ENCODE data around the gene SNUPN.
A peak's percentile ranks its signal among the peaks of the same experiment; 100 is the strongest.
"Not testable (repeated sequence)": the region's sequence is repeated elsewhere in the genome, so short reads cannot be mapped to it uniquely, and the experiment has no call there.

The SNUPN gene

GRCh38 chr15:75578173-75578947 is 47.2 kb downstream of the SNUPN start:
- peak; percentile 42 for DNase-seq

GRCh38 chr15:75577401-75578172 is 47.9 kb downstream of the SNUPN start:
- no peak for DNase-seq

- DNase-seq, result no peak
Measured at GRCh38 chr15:75573648-75574384, 51.7 kb downstream of the SNUPN start.

- DNase-seq, result no peak
Measured at GRCh38 chr15:75570126-75570845, 55.2 kb downstream of the SNUPN start.

- no peak for DNase-seq
Measured at GRCh38 chr15:75565062-75565970, 60.2 kb downstream of the SNUPN start.

GRCh38 chr15:75561888-75562287 is 63.6 kb downstream of the SNUPN start:
- DNase-seq, result no peak

- not testable (repeated sequence) for DNase-seq
Measured at GRCh38 chr15:75559360-75559759, 66.2 kb downstream of the SNUPN start.

GRCh38 chr15:75558955-75559354 is 66.6 kb downstream of the SNUPN start:
- DNase-seq, result not testable (repeated sequence)

- DNase-seq, result no peak
Measured at GRCh38 chr15:75554717-75555116, 70.8 kb downstream of the SNUPN start.

GRCh38 chr15:75553659-75554058 is 71.9 kb downstream of the SNUPN start:
- no peak for DNase-seq

GRCh38 chr15:75551091-75551490 is 74.4 kb downstream of the SNUPN start:
- no peak for DNase-seq

Data from femur (tissue), 1 donor.